Activated CD4-positive, alpha-beta T cell treated with anti-CD3 and anti-CD28 coated beads, Interleukin-2, amount 10 ng/mL, durations not matched to agents 24 days and 14 days (primary cell): ENCODE data around the gene BCL7A. TPM values are rescaled to one million over a fixed set of nuclear protein-coding genes. Genes with fewer than 3 reads are reported as not detected.
A peak's percentile ranks its signal among the peaks of the same experiment; 100 is the strongest.

Experiments
- DNase-seq: peaks from one replicate; pipeline ENCODE4 v3.0.0; 2022
- H3K27ac Mint-ChIP-seq: one replicate; pipeline ENCODE4 v1.8.0; 2022; ENCODE audit warnings: mild to moderate bottlenecking, mixed read lengths
- H3K27me3 Mint-ChIP-seq: one replicate; pipeline ENCODE4 v1.8.0; 2022; ENCODE audit warnings: mixed read lengths
- H3K36me3 Mint-ChIP-seq: one replicate; pipeline ENCODE4 v1.8.0; 2022; ENCODE audit warnings: low read depth, mild to moderate bottlenecking, mixed read lengths
- H3K4me1 Mint-ChIP-seq: one replicate; pipeline ENCODE4 v1.8.0; 2021; ENCODE audit warnings: mixed read lengths
- H3K4me3 Mint-ChIP-seq: one replicate; pipeline ENCODE4 v1.8.0; 2022; ENCODE audit warnings: mild to moderate bottlenecking, moderate library complexity, mixed read lengths
- H3K9me3 Mint-ChIP-seq: one replicate; pipeline ENCODE4 v1.8.0; 2021; ENCODE audit warnings: mixed read lengths
- intact Hi-C: fragments of 100-400 bp; cut with micrococcal nuclease; formaldehyde crosslinking; loops from one replicate; pipeline ENCODE4 v1.15.1; 2023
- total RNA-seq: library from RNA; stranded (reverse); gene quantifications from 2 replicates; pipeline ENCODE4 v1.2.3, GENCODE V29; 2022

BCL7A gene
- total RNA-seq, 1 donor from 2014 or later: 9.3 TPM

- DNase-seq: no peak
- H3K36me3 Mint-ChIP-seq: peaks cover 45% of the 10 kb centered on the region
- H3K27ac Mint-ChIP-seq: no peak overlapping the region
- H3K9me3 Mint-ChIP-seq: no peaks in the 10 kb centered on the region
- H3K4me1 Mint-ChIP-seq: peaks cover 46% of the 10 kb centered on the region
- intact Hi-C loops: loop anchor here (10.0 kb wide), 2 partner anchors 283 to 637 kb away; partner anchors contain the start of gene SETD1B
- no peak overlapping the region for H3K4me3 Mint-ChIP-seq
- H3K27me3 Mint-ChIP-seq: no peaks in the 10 kb centered on the region
Observed at GRCh38 chr12:122088179-122088810, 66.6 kb downstream of the BCL7A start.

GRCh38 chr12:122089077-122089476 lies 67.4 kb downstream of the BCL7A start:
- Mint-ChIP-seq H3K9me3 (no peaks in the 10 kb centered on the region), H3K36me3 (peaks cover 39% of the 10 kb centered on the region), H3K4me3 (no peak overlapping the region), H3K4me1 (peaks cover 38% of the 10 kb centered on the region), H3K27ac (no peak overlapping the region), H3K27me3 (no peaks in the 10 kb centered on the region)
- intact Hi-C loops: loop anchor here (10.0 kb wide), 2 partner anchors 284 to 636 kb away; partner anchors contain the start of gene SETD1B
- DNase-seq: no peak

- H3K9me3 Mint-ChIP-seq: no peaks in the 10 kb centered on the region
Observed at GRCh38 chr12:122090759-122091515, 69.3 kb downstream of the BCL7A start.

GRCh38 chr12:122093098-122093883 lies 71.6 kb downstream of the BCL7A start:
- no peak for DNase-seq
- peaks cover 26% of the 10 kb centered on the region for H3K4me1 Mint-ChIP-seq
- intact Hi-C loops: no loop called here
- peaks cover 15% of the 10 kb centered on the region for H3K36me3 Mint-ChIP-seq
- no peaks in the 10 kb centered on the region for H3K9me3 Mint-ChIP-seq
- no peak overlapping the region for H3K4me3 Mint-ChIP-seq
- H3K27ac Mint-ChIP-seq: no peak overlapping the region
- no peaks in the 10 kb centered on the region for H3K27me3 Mint-ChIP-seq

More at GRCh38 chr12:122090759-122091515, 69.3 kb downstream of the BCL7A start:
- no peak overlapping the region for H3K27ac Mint-ChIP-seq
- no peak for DNase-seq
- H3K27me3 Mint-ChIP-seq: no peaks in the 10 kb centered on the region
- intact Hi-C loops: no loop called here
- H3K4me1 Mint-ChIP-seq: peaks cover 30% of the 10 kb centered on the region
- H3K36me3 Mint-ChIP-seq: peaks cover 27% of the 10 kb centered on the region
- H3K4me3 Mint-ChIP-seq: no peak overlapping the region

GRCh38 chr12:122094137-122094734 lies 72.6 kb downstream of the BCL7A start:
- H3K4me3 Mint-ChIP-seq: no peak overlapping the region
- H3K27ac Mint-ChIP-seq: no peak overlapping the region
- peaks cover 12% of the 10 kb centered on the region for H3K36me3 Mint-ChIP-seq
- peaks cover 30% of the 10 kb centered on the region for H3K4me1 Mint-ChIP-seq
- intact Hi-C loops: no loop called here
- no peaks in the 10 kb centered on the region for H3K9me3 Mint-ChIP-seq
- no peak for DNase-seq
- no peaks in the 10 kb centered on the region for H3K27me3 Mint-ChIP-seq

GRCh38 chr12:122094735-122095631 lies 73.3 kb downstream of the BCL7A start:
- intact Hi-C loops: no loop called here
- peaks cover 9% of the 10 kb centered on the region for H3K36me3 Mint-ChIP-seq
- H3K27me3 Mint-ChIP-seq: no peaks in the 10 kb centered on the region
- H3K4me1 Mint-ChIP-seq: peaks cover 31% of the 10 kb centered on the region
- H3K27ac Mint-ChIP-seq: no peak overlapping the region
- no peaks in the 10 kb centered on the region for H3K9me3 Mint-ChIP-seq
- no peak overlapping the region for H3K4me3 Mint-ChIP-seq
- DNase-seq: no peak

- Mint-ChIP-seq H3K36me3 (peaks cover 5% of the 10 kb centered on the region), H3K27ac (peak overlapping the region; percentile 31)
- DNase-seq: no peak
Observed at GRCh38 chr12:122096014-122096413, 74.3 kb downstream of the BCL7A start.

GRCh38 chr12:122096591-122097149 lies 75.0 kb downstream of the BCL7A start:
- H3K36me3 Mint-ChIP-seq: peaks cover 2% of the 10 kb centered on the region
- H3K27me3 Mint-ChIP-seq: no peaks in the 10 kb centered on the region
- no peak overlapping the region for H3K27ac Mint-ChIP-seq
- no peak overlapping the region for H3K4me3 Mint-ChIP-seq
- intact Hi-C loops: no loop called here
- H3K4me1 Mint-ChIP-seq: peaks cover 36% of the 10 kb centered on the region
- H3K9me3 Mint-ChIP-seq: no peaks in the 10 kb centered on the region
- DNase-seq: no peak

More at GRCh38 chr12:122096014-122096413, 74.3 kb downstream of the BCL7A start:
- Mint-ChIP-seq H3K27me3 (no peaks in the 10 kb centered on the region), H3K4me1 (peaks cover 35% of the 10 kb centered on the region), H3K4me3 (no peak overlapping the region), H3K9me3 (no peaks in the 10 kb centered on the region)
- intact Hi-C loops: no loop called here

- peaks cover 39% of the 10 kb centered on the region for H3K4me1 Mint-ChIP-seq
- no peak overlapping the region for H3K4me3 Mint-ChIP-seq
- no peaks in the 10 kb centered on the region for H3K9me3 Mint-ChIP-seq
- H3K36me3 Mint-ChIP-seq: no peaks in the 10 kb centered on the region
- DNase-seq: no peak
- H3K27me3 Mint-ChIP-seq: no peaks in the 10 kb centered on the region
- intact Hi-C loops: no loop called here
- peak overlapping the region; percentile 74 for H3K27ac Mint-ChIP-seq
Observed at GRCh38 chr12:122097584-122097926, 75.9 kb downstream of the BCL7A start.

GRCh38 chr12:122097927-122098756 lies 76.5 kb downstream of the BCL7A start:
- intact Hi-C loops: no loop called here
- no peak for DNase-seq
- Mint-ChIP-seq H3K4me3 (no peak overlapping the region), H3K36me3 (peaks cover 2% of the 10 kb centered on the region), H3K4me1 (peaks cover 39% of the 10 kb centered on the region), H3K27me3 (no peaks in the 10 kb centered on the region), H3K27ac (peak overlapping the region; percentile 74), H3K9me3 (no peaks in the 10 kb centered on the region)

GRCh38 chr12:122099280-122099749 lies 77.6 kb downstream of the BCL7A start:
- Mint-ChIP-seq H3K9me3 (no peaks in the 10 kb centered on the region), H3K27ac (peak overlapping the region; percentile 76), H3K27me3 (no peaks in the 10 kb centered on the region), H3K4me3 (peak overlapping the region; percentile 62), H3K36me3 (peaks cover 4% of the 10 kb centered on the region), H3K4me1 (peaks cover 41% of the 10 kb centered on the region)
- no peak for DNase-seq
- intact Hi-C loops: no loop called here

GRCh38 chr12:122099856-122100255 lies 78.2 kb downstream of the BCL7A start:
- Mint-ChIP-seq H3K36me3 (peaks cover 5% of the 10 kb centered on the region), H3K4me3 (peak overlapping the region; percentile 62), H3K4me1 (peaks cover 47% of the 10 kb centered on the region), H3K27ac (peak overlapping the region; percentile 76), H3K9me3 (no peaks in the 10 kb centered on the region), H3K27me3 (no peaks in the 10 kb centered on the region)
- intact Hi-C loops: no loop called here
- DNase-seq: peak; percentile 73
